DMS114 treated with DMSO at 0.1 percent for 48 hours (cell line): ENCODE data around the gene RAD18.

Source experiments
- DNase-seq: peaks from one replicate; lab custom pipeline; 2025; ENCODE audit not compliant: unreplicated experiment; lab: John Stamatoyannopoulos, UW

RAD18 gene

DNA sequence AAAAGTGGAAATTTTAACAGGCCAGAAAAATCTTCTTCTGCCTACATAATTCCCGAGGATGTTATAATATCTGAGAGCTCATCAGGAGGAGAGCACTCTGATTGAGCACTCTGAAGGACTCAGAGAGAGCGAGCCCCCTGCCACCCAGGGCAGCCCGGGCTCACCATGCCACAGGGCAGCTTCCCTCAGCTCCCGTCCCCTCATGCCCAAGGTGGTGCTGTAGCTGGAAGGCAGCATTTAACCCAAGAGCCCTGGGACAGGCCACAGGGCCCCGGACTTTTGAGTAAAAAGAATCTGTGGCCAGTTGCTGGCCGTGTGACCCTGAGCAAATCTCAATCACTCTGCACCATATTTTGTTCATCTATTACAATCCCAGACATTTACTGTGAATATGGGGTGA, 23.5 kb upstream of the RAD18 start:
- no peak for DNase-seq

DNA sequence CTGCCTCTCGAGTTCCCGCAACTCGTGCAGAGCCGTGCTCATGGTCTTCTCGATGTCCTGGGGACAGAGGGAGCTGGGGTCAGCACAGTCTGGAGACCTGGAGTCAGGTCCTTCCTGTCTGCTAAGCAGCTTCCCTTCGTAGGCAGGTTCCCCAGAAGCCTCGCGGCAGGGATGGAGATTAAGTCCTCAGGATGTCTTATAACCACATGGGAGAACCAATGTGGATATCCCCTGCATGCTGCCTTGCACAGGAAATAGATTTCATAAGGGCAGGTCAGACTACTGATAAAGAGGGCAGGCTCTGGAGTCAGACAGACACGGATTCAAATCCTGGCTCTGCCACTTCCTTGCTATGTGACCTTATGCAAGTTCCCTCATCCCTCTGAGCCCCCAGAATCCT, 22.6 kb upstream of the RAD18 start:
- no peak for DNase-seq

GRCh38 chr3:8985411-8985831, 22.1 kb upstream of the RAD18 start:
- DNase-seq, result no peak

DNA sequence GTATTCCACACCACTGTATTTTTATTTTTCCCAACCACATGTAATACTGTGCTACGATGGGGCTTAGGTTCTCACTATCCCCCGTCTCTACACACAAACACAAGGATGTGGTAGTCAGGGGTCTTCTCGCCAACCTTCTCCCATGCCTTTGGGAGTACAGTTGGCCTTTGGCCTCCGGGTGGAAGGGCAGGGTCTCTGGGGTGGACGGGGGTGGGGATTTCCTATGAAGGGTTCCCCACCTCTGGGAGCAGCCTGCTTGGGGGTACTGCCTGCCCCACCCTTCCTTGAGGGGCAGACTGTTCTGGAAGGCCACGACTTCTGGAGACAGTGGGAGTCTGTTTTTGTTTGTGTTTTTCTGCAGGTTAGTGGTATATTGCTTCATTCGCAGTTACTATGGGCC, 21.3 kb upstream of the RAD18 start:
- no peak for DNase-seq

GRCh38 chr3:8984081-8984480, 20.8 kb upstream of the RAD18 start:
- no peak for DNase-seq

GRCh38 chr3:8983591-8983990, 20.3 kb upstream of the RAD18 start:
- no peak for DNase-seq

DNA sequence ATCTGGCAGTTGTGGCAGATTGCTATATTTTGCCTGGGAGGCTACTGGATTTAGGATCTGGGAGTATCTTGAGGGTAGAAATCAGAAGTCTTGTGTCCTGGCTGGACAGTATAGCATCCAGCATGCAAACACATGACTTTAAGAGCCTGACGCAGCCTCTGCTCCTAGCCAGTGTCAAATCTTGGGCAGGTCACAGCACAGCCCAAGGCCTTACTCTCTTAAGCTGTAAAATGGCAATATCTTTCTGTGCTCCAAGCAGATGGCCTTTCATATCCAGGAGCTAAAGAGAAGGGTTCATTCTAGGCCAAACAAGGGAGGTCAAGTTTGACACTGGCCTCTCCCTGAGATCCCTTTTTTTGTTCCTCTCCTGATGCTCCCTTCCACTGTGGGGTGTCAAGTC, 19.8 kb upstream of the RAD18 start:
- DNase-seq, result no peak

DNA sequence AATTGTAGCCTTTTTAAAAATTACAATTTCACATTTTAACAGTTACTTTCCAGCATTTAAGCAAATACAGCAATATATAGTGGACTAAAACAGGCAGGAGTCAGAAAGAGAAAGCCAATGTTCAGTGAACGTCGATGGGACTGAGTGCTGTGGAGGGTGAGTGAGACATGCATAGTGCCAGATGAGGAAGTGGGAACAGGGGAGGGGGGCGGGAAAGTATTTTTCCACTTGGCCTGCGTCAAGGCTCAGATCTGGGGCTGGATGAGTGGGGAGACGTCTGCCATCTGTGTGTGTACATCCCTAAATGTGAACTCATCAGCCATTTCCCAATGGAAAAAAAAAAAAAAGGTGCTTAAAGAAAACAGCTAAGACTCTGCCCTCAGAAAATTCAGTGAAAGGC, 19.2 kb upstream of the RAD18 start:
- no peak for DNase-seq

DNA sequence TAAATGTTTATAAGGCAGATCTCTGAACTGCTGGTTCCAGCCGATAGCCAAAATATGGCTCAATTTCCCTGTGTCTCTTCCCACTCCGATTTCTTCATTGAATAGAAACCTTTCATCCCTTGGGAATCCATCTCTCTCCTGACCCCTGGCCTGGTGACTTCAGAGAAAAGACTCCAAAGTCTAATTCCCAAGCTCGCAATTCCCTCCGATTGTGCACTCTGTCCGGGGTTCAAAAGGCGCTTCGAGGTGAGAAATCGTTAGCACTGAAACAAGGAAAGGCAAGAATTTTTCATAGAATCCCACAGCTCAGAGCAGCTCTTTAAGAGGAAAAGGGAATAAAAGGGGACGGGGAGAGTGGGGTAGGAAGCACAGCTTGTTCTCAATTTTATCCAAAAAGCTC, 18.4 kb upstream of the RAD18 start:
- no peak for DNase-seq

DNA sequence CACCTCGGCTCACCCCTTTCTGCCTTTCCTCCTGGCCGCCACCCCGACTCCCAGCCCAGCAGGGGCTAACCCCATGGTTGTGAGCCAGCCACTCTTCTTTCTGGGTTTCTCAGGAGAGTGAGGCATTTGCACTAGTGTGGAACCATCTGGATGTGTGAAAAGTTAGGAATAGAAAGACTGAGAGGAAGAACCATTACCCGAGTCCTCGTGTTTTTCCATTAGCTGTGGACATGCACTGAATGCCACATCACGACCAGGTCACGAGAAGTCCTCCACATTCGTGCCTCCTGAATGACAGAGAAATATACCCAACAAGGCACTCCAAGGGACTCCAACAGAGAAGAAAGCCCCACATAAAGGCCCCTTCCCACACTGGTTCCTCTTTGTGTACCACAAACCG, 18.0 kb upstream of the RAD18 start:
- no peak for DNase-seq

- no peak for DNase-seq
Observed at GRCh38 chr3:8980756-8981257, 17.5 kb upstream of the RAD18 start.

DNA sequence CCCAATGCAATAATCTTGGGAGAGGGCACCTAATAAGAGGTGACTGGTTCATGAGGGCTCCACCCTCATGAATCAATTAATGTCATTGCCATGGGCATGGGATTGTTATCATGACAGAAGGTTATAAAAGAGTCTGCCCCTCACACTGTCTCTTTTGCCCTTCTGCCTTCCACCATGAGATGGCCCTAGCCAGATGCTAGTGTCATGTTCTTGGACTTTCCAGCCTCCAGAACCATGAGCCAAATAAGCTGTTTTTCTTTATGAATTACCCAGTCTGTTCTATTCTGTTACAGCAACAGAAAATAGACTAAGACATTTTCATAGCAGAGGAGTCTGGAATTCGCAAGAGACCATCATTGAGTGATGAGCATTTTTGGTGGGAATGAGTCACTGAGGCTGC, 16.0 kb upstream of the RAD18 start:
- DNase-seq, result no peak

GRCh38 chr3:8978551-8978950, 15.3 kb upstream of the RAD18 start:
- no peak for DNase-seq

DNA sequence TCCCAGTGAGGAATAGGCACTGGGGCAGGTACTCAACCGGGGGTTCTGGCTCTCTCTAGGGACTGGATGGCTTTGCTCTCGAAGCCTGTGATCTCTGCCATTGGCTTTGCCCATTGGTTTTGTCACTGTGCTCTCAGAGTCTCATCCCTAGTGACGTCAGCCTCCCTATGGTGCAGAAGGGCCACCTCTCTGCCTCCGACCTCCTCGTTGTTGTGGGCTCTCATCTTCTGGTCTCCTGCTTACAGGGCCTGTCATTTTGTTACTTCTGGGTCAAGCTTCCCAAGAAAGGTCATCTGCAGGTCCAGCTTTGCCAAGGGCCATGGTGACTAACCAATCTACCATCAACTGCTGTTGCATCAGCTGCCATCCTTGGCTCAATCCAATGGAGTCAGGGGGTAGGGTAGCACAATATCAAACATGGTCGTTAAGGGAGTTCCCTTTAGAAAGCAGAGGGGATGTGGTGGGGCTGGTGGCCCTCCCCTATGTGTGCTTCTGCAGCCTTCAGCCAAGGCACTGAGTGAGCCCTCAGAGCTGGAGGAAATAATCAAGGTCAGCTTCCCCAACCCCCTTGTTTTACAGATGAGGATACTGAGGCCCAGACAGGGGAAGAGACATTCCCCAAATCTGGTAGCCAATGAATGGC, 13.4 kb upstream of the RAD18 start:
- DNase-seq, result no peak

DNA sequence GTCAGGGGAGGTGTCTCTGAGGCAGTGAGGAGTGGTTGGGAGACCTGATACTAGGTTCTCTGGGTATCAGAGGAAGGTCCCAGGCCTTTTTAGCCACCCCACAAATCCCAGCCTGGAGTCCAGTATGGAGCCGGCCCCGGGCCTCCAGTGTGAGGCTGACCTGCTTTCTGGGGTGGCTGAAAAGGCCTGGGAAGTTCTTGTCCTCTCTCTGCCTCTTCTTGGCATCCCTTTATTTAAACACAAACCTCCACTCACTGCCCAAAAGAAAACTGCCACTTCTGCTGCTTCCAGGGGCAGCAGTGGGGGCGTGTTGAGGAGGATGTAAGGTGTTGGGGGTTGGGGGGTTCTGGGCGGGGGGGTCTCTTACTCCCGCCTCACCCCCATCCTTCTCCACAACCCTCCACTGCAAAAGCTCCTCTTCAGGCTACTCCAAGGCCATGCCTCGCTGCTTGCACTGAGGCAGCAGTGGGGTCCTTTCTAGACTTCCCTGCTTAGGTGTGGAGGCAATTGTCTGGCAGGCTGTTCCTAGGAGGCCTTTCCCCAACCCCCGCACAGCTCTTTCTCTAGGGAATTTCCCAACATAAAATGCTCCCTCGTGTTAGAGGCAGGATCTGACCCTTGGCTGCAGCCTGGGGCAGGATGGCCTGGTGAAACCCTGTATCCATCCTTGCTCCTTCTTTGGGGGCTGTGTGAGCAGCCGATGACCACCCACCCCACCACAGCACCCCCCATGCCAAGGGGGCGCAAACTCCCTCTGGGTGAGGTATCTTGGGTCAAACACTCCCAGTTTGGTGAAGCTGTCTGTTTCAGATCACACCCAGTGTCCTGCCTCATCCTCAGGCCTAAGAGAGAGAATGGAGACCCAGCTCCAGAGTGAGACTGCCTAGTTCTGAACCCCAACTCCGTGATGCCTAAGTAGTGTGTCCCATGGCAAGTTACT, 12.1 kb upstream of the RAD18 start:
- no peak for DNase-seq

DNA sequence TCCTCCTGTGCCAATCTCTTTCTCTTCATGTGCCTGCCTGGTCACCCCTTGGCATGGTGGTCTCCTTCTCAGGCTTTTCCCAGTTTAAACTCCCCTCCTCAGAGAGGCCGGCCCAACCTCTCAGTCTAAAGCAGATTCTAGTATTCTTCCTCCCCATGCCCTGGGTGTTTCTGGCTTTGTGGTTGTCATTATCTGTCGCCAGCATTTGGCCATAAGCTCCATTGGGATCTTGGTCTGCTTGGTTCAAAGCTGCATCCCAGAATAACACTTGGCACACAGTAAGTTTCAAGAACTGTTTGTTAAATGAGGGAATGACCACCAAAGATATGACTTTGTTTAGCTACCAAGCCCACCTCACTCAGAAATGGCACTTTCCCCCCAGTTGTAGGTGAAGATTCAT, 11.2 kb upstream of the RAD18 start:
- no peak for DNase-seq

DNA sequence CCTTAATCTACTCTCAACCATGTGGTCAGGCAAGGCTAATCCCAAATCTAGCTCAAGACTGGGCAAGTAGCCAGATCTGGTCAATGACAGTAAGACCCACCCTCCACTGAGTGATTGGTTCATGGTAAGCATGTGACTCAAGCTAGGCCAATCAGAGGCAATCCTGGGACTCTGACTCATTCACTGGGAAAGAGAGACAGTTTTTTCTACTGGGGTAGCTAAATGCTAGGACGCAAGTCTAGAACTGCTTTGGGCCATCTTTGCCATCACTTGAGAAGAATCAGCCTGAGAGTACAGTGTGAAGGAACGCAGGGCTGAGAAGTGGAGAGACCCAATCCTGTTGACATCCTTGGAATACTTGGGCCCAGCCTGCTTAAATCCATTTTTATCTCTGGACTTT, 9.4 kb upstream of the RAD18 start:
- no peak for DNase-seq

DNA sequence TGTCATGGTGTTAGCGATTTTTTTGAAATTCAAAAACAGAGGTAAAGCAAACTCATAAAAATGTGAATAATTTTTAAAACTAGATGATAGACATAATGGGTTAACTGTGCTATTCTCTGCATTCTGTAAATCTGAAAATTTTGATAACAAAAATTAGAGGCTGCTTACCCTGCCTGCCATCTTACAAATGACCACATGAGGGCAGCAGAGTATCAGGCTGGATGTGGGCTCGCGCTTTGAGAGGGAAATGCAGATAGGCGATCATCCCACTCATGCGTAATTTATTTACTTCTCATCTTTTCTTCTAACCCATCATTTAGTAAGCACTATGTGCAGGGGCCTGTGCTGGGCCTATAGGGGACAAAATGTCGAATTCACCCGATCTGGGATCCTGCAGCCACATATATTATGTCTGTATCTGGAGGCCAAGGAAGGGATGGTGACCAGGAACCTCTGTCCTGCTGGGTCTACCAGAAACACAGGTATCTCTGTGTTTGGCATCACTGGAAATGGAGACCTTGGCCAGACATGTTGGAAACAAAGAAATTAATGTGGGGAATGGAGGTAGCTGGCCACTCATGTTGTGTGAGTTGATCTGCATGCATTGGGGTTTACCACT, 7.8 kb upstream of the RAD18 start:
- peak; percentile 25 for DNase-seq

DNA sequence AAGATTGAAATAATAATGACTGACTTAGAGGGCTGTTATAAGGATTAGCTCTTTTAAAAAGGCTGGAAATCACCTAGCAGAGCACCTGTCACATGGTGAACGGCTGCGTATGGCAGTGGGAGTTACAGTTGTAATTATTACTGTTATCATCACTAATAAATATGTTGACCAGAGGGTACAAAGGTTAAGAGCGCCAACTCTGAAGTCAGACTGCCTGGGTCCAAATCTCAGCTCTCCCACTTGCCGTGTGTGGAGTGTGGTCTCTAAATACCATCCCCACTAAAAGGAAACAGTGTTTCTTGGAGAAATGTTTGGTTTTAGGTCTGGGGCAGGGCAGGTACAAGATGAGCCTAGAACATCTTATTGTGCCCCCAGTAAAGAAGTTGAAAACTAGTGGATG, 6.0 kb upstream of the RAD18 start:
- DNase-seq, result no peak

GRCh38 chr3:8968375-8968882, 5.2 kb upstream of the RAD18 start:
- DNase-seq, result no peak

DNA sequence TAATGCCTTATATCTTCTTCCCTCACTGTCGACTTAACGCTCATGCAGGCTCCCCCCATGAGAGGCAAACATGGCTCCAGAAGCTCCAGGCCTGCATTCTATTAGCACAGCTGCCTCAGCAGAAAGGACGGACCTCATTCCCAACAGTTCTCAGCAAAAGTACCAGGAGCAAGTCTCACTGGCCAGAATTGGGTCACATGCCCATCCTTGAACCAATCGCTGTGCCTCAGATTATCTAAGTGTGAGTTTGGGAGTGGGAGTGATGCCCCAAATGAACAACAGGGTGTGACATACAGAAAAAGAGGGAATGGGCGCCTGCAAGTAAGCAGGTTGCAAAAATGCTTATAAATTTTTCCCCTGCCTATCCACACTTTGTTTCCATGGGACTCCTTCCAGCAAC, 4.3 kb upstream of the RAD18 start:
- no peak for DNase-seq
